Measurements from ENCODE around the gene KRTAP3-1. TPM values are rescaled to one million over a fixed set of nuclear protein-coding genes. Genes with fewer than 3 reads are reported as not detected.
"Not testable (repeated sequence)": the region's sequence is repeated elsewhere in the genome, so short reads cannot be mapped to it uniquely, and the experiment has no call there.

Gene KRTAP3-1
- not detected for total RNA-seq

DNA sequence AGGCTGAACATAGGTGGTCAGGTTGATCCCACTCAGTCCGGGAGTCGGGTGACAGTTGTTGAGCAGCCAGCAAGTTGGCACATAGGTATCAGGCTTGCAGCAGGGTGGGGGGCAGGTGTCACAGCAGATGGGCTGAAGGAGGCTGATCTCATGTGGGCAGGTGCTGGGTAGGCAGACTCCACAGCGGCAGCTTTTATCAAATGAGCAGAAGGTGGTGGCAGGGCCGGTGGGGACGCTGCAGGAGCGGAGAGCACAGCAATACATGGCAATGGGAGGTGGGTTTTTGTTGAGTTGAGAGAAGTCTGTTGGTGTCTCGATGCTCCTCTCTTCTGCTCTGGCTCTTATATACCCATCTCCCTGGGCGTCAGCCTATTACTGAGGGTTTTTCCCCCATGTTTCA lies at the start of gene KRTAP3-1:
TSS of gene KRTAP3-1 (minus strand) at position 318 of the 400 bp plus-strand sequence. CDS start at position 264, 54 bp downstream.
- DNase-seq (ENCODE audit: low spot score), result no peak
- intact Hi-C loops (cut with DNase I), result no loop called here
- no peak for ATAC-seq

DNA sequence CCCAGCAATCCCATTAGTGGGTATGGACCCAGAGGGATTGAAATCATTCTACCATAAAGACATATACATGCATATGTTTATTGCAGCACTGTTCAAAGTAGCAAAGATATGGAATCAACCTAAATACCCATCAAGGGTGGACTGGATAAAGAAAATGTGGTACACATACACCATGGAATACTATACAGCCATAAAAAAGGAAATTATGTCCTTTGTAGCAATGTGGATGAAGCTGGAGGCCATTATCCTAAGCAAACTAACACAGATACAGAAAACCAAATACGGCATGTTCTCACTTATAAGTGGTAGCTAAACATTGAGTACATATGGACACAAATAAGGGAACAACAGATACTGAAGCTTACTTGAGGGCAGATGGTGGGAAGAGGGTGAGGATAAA lies 48.6 kb upstream of the KRTAP3-1 start:
- DNase-seq (ENCODE audit: low spot score) (no peak), ATAC-seq (no peak)
- intact Hi-C loops (cut with DNase I), result no loop called here

DNA sequence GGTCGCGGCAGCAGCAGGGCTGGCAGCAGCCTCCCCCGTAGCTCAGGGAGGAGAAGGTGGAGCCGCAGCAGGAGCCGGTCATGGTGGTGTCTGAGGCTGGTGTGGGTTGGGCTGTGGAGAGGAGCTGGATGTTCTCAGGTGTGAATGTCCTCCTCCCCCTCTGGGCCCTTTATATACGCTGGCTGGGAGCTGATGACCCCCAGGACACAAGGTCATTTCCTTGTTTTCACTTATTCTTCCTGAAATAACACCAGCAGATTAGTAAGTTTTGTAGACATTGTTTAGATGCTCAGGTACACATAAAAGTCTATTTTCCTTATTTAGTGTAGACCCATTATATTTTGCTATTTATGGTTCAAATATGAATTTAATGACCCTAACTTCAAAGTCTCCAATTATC lies 46.2 kb upstream of the KRTAP3-1 start, which contains the start of gene KRTAP2-2:
TSS of gene KRTAP2-2 (minus strand) at position 101 of the 400 bp plus-strand sequence. CDS start at position 82, 19 bp downstream.
- ATAC-seq; intact Hi-C loops (cut with DNase I): not testable (repeated sequence)

DNA sequence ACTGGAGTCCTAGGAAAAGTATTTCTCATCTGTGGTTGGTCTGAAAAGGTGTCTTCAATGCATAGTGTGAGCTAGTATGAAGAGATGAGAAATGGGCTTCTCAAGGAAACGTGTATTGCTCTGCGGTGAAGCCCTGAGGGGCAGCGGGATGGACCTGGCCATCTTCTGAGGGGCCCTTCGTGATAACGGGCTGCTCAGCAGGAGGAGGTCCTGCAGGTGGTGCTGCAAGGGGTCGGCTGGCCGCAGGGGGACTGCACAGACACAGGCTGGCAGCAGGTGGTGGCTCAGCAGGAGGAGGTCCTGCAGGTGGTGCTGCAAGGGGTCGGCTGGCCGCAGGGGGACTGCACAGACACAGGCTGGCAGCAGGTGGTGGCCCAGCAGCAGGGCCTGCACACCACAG lies 45.6 kb upstream of the KRTAP3-1 start:
- intact Hi-C loops (cut with DNase I); ATAC-seq; DNase-seq (ENCODE audit: low spot score): not testable (repeated sequence)

More for the DNA sequence above, 46.2 kb upstream of the KRTAP3-1 start, which contains the start of gene KRTAP2-2:
- not testable (repeated sequence) for DNase-seq (ENCODE audit: low spot score)

DNA sequence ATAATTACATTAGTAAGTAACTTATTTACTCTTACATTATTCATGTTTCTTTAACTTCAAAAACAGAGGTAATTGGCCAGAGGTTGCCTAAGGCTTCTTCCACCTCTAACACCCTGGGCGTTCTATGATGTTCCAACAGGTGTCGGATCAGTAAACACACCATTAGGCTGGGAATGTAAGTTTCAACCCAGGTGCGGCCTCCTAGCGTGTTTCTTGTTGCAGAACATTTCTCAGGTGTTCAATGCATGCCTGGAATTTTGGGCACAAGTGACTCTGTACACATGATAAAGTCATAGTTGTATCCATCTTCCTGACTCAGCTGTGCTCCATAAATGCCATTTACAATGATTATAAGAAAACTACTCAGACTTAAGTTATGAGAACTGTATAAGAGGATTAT lies 45.1 kb upstream of the KRTAP3-1 start:
- intact Hi-C loops (cut with DNase I), result no loop called here
- ATAC-seq, result no peak
- no peak for DNase-seq (ENCODE audit: low spot score)

DNA sequence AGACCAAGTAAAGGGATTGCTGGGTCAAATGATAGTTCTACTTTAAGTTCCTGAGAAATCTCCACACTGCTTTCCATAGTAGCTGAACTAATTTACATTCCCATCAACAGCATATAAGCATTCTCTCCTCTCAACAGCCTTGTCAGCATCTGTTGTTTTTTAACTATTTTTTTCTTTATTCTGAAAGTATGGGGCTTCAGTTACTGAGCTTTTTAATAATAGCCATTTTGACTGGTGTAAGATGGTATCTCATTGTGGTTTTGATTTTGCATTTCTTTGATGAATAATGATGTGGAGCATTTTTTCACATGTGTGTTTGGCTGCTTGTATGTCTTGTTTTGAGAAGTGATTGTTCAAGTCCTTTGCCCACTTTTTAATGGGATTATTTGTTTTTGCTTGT lies 43.6 kb upstream of the KRTAP3-1 start:
- no peak for ATAC-seq
- intact Hi-C loops (cut with DNase I), result no loop called here
- no peak for DNase-seq (ENCODE audit: low spot score)

DNA sequence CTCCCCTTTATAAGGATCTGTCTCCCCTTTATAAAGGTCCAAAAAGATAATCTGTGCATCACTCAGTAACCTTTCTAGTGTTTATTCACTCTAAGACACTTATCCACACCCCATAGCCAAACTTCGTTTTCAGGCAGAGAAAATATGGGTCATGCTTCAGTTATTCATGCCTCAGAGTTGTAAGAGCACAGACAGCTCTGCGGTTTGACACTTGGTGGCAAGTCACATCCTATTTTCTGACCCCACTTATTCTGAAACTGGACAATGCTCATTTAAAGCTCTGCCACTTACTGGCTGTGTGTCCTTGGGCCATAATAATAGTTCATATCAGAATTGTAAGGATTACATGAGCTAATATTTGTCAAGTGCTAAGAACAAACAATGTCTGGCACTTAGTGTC lies 40.2 kb upstream of the KRTAP3-1 start:
- ATAC-seq (no peak), DNase-seq (ENCODE audit: low spot score) (no peak)
- intact Hi-C loops (cut with DNase I), result no loop called here

DNA sequence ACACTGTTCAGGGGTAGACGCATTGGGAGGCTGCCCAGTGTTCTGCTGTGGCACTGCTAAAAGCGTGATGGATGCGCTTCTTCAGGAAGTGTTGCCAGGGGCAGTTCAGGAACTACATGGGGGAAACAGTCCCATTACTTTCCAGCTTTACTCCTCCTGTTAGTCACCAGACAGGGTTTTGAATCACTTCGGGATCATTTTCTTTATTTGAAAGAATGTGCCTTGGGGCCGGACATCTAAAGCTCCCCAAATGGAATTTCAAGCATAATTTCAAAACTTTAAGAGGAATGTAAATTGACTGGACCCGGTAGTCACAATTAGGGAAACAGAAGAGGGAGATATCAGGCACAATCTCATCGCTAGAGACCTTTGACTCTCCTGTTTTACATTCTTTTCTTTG lies 39.5 kb upstream of the KRTAP3-1 start:
- DNase-seq (ENCODE audit: low spot score) (no peak), ATAC-seq (no peak)
- intact Hi-C loops (cut with DNase I), result no loop called here

DNA sequence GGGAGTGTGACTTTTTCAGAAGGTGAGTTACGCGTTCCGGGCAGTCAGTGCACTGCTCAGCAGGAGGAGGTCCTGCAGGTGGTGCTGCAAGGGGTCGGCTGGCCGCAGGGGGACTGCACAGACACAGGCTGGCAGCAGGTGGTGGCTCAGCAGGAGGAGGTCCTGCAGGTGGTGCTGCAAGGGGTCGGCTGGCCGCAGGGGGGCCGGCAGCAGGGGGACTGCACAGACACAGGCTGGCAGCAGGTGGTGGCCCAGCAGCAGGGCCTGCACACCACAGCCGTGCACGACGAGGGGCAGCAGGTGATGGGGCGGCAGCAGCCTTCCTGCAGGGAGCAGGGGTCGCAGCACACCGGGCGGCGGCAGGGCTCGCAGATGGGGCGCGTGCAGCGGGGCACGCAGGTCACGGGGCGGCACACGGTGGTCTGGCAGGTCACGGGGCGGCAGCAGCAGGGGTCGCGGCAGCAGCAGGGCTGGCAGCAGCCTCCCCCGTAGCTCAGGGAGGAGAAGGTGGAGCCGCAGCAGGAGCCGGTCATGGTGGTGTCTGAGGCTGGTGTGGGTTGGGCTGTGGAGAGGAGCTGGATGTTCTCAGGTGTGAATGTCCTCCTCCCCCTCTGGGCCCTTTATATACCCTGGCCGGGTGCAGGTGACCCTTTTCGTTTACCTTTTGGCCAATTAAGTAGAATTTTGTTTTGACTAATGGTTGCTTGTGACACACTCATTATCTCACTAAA lies 38.0 kb upstream of the KRTAP3-1 start, which contains the start of gene KRTAP2-1:
TSS of gene KRTAP2-1 (minus strand) at position 582 of the 731 bp plus-strand sequence. CDS start at position 533, 49 bp downstream.
- DNase-seq (ENCODE audit: low spot score); intact Hi-C loops (cut with DNase I); ATAC-seq: not testable (repeated sequence)

DNA sequence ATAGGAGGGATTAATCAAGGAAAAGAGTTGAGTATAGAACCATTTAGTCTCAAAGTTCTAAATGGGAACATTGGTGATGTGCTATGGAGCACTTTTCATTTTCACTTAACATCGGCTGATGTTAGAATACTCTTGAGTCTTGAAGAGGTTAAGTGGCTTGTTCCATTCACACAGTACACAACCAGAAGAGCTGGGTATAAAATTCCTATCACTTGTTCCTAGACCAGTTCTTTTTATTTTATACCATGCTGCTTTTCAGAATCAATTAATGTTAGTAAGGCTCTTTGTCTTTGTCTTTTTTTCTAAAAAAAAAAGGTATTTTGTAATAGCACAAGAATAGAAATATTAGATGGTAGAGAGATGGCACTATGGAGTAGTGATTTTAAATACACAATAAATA lies 34.0 kb upstream of the KRTAP3-1 start:
- DNase-seq (ENCODE audit: low spot score) (no peak), ATAC-seq (no peak)
- intact Hi-C loops (cut with DNase I), result no loop called here

DNA sequence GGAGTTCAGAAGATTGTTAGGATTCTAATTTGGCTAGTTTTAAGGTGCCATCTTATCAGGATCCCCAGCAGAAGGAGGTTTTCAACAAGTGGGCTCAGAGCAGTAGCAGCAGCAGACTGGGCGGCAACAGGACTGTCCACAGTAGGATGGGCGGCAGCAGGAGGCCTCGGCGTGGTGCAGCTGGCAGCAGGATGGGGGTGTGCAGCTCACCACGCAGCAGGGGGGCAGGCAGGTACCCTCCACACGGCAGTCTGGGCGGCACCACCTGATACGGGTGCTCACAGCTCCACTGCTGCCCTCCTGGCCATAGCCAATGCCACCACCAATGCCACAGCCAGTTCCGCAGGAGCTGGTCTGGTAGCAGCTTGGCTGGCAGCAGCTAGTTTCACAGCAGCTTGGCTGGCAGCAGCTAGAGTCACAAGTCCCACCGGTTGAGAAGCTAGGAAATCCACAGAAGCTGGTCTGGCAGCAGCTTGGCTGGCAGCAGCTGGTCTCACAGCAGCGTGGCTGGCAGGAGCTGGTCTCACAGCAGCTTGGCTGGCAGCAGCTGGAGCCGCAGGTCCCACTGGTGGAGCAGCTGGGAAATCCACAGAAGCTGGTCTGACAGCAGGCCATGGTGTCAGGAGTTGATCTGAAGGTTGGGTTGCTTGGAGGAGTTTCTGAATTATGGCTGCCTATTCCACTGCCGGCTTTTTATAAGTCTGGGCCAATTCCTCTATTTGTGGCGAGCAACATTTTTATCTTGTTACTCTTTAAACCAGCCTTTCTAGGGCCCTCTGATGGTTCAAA lies 32.0 kb upstream of the KRTAP3-1 start, which contains the start of gene KRTAP1-1:
TSS of gene KRTAP1-1 (minus strand) at position 668 of the 789 bp plus-strand sequence. CDS start at position 615, 53 bp downstream.
- intact Hi-C loops (cut with DNase I); DNase-seq (ENCODE audit: low spot score); ATAC-seq: not testable (repeated sequence)

DNA sequence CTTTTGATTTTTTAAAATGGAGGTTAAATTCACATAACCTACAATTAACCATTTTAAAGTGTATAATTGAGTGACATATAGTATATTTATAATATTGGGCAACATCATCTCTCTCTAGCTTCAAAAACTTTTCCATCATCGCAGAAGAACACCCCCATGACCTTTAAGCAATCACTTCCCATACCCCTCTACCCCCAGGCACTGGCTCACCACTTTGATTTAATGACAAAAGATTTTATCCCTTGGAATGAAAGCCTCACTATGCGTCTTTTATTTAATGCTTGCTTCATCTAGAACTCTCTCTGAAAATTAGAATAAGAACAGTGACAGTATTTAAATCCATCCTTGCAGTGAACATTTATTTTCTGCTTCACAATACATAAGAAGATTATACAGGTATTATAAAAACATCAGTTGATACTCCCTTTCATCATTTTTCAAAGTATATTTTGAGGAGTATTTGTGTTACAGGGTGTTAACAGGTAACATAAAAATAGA lies 29.0 kb upstream of the KRTAP3-1 start:
- intact Hi-C loops (cut with DNase I), result no loop called here

DNA sequence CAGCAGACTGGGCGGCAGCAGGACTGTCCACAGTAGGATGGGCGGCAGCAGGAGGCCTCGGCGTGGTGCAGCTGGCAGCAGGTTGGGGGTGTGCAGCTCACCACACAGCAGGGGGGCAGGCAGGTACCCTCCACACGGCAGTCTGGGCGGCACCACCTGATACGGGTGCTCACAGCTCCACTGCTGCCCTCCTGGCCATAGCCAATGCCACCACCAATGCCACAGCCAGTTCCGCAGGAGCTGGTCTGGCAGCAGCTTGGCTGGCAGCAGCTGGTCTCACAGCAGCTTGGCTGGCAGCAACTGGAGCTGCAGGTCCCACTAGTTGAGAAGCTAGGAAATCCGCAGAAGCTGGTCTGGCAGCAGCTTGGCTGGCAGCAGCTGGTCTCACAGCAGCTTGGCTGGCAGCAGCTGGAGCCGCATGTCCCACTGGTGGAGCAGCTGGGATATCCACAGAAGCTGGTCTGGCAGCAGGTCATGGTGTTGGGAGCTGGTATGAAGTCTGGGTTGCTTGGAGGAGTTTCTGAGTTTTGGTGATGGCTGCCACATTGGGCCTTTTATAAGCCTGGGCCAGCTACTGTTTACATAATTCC lies 25.5 kb upstream of the KRTAP3-1 start, which contains the start of gene KRTAP1-3:
TSS of gene KRTAP1-3 (minus strand) at position 529 of the 590 bp plus-strand sequence. CDS start at position 476, 53 bp downstream.
- ATAC-seq; DNase-seq (ENCODE audit: low spot score); intact Hi-C loops (cut with DNase I): not testable (repeated sequence)

More for the DNA sequence above, 29.0 kb upstream of the KRTAP3-1 start:
- ATAC-seq (no peak), DNase-seq (ENCODE audit: low spot score) (no peak)

DNA sequence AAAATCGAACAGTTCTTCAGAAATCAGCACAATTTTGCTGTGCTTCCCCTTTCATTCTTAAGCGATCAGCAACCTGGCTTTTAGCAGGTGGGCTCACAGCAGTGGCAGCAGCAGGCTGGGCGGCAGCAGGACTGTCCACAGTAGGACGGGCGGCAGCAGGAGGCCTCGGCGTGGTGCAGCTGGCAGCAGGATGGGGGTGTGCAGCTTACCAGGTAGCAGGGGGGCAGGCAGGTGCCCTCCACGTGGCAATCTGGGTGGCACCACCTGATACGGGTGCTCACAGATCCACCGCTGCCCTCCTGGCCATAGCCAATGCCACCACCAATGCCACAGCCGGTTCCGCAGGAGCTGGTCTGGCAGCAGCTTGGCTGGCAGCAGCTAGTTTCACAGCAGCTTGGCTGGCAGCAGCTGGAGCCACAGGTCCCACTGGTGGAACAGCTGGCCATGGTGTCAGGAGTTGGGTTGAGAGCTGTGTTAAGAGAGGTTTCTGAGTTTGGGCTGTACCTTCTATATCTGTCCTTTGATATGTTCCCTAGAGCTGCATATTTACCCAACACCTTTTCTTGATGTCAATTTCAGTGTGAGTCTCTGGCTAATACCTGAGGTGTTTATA lies 20.8 kb upstream of the KRTAP3-1 start, which contains the start of gene KRTAP1-4:
TSS of gene KRTAP1-4 (minus strand) at position 563 of the 613 bp plus-strand sequence. CDS start at position 446, 117 bp downstream.
- DNase-seq (ENCODE audit: low spot score) (no peak), ATAC-seq (no peak)
- intact Hi-C loops (cut with DNase I), result no loop called here

DNA sequence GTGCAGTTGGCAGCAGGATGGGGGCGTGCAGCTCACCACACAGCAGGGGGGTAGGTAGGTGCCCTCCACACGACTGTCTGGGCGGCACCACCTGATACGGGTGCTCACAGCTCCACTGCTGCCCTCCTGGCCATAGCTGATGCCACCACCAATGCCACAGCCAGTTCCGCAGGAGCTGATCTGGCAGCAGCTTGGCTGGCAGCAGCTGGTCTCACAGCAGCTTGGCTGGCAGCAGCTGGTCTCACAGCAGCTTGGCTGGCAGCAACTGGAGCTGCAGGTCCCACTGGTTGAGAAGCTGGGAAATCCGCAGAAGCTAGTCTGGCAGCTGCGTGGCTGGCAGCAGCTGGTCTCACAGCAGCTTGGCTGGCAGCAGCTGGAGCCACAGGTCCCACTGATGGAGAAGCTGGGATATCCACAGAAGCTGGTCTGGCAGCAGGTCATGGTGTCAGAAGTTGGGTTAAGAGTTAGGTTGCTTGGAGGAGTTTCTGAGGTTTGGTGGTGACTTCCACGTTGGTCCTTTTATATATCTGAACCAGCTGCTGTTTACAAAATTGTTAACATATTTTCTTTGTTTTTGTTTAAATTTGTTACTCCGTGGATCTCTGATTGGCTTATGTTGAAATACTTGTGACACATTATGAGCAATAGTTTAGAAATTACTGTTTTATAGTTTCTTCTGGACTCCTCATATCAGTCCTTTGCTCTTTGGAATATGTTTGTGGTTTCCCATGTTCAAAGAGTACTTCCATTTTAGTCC lies 18.0 kb upstream of the KRTAP3-1 start, which contains the start of gene KRTAP1-5:
TSS of gene KRTAP1-5 (minus strand) at position 494 of the 757 bp plus-strand sequence. CDS start at position 441, 53 bp downstream.
- intact Hi-C loops (cut with DNase I), result no loop called here
- no peak for DNase-seq (ENCODE audit: low spot score)
- no peak for ATAC-seq

DNA sequence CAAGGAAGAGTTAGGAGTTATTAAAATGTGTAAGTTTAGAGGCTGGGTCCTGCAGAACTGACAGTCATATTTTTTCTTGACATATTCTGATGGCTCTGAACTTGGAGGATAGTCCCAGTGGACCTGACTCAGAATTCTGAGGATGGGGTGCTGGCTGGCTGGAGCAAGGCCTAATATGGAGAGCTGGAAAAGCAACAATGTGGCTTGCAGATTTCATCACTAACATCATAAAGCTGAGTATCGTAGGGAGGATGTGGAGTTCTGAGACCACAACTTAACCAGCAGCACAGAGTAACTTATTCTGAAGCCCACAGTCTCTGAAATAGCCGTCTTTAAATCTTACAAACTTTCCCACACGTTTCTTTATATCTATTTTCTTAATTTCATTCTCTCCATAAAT lies 15.8 kb upstream of the KRTAP3-1 start:
- no peak for ATAC-seq
- intact Hi-C loops (cut with DNase I), result no loop called here
- DNase-seq (ENCODE audit: low spot score), result no peak

DNA sequence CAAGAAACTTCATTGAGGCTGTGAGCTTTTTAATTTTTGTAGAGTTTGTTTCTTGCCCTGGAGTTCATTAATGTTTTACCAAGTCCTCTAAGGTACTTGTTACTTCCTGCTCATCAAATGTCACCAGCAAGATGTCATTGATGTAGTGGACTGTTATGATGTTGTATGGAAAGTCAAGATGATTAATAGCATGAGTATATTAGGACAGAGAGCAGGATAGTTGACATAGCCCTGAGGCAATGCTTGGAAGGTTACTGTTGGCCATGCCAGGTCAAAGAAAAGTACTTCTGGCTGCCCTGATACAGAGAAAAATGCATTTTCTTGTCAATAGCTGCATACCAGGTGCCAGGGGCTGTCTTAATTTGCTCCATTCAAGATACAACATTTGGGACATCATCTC lies 11.4 kb upstream of the KRTAP3-1 start:
- no peak for DNase-seq (ENCODE audit: low spot score)
- intact Hi-C loops (cut with DNase I), result no loop called here
- no peak for ATAC-seq

DNA sequence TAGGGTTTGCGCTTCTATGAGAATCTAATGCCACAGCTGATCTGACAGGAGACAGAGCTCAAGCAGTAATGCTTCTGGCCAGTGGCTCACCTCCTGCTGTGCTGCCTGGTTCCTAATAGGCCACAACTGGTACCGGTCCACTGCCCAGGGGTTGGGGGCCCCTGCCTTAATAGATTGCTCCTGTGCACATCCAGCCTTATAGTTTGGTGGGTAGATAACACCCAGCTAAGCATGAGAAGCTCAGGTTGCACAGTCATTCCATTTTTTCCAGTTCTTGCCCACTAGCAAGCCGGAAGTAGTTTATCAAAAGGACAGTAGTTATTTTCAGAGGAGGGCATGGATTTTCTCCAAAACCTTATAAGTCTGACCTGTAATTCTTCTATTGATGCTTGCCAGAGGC lies 10.5 kb upstream of the KRTAP3-1 start:
- no peak for DNase-seq (ENCODE audit: low spot score)
- intact Hi-C loops (cut with DNase I), result no loop called here
- no peak for ATAC-seq
